PFSK-1 (cell line): ENCODE measurements around the gene ARHGAP11A.

Source experiments
- POLR2AphosphoS5 ChIP-seq: IDR thresholded peaks from 2 replicates; pipeline ENCODE4 v1.6.1; 2012; ENCODE audit warnings: low read depth, mild to moderate bottlenecking, control low read depth, low read length, moderate library complexity
- SIN3A ChIP-seq: IDR thresholded peaks from 2 replicates; pipeline ENCODE4 v1.6.1; 2012; ENCODE audit warnings: mild to moderate bottlenecking, low read length, moderate library complexity, borderline replicate concordance; ENCODE audit not compliant: insufficient read depth

DNA sequence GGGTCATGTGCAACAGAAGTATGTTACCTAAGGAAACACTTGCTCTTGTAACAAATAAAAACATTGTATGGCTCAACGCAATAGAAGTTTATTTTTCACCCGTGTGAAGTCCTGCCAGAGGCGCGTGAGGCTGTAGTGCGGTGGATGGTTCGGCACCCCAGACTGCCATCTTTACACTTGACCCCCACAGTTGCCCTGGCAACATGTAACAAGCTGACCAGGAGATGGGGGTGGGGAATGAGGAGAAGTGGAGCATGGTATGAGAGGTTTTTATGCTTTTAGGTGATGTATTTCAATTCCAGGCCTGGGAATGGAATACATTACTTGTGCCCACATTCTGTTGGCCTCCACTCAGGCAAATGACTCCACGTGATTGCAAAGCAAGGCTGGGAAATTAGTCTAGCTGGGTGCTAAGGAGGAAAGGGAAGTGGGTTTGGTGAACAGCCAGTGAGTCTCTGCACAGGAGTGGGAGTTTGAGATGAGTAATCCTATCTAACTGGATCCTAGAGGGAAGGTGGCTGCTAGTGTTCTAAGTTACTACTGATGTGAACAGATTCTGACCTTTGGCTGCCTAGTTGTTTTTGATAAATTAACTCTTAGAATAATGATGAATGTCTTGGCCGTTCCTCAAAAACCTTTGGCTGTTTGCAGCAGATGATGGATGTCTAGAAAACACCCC is 68.7 kb downstream of the ARHGAP11A start:
- 0 out of 2 replicates have a peak, but pooled peaks have one; percentile 37 for TF ChIP-seq POLR2AphosphoS5
- no peak; the same call in 1 of the 2 replicates for TF ChIP-seq SIN3A
